Measurements from ENCODE around the gene MAPK10.
"Not testable (repeated sequence)": the region's sequence is repeated elsewhere in the genome, so short reads cannot be mapped to it uniquely, and the experiment has no call there.

The MAPK10 gene

GRCh38 chr4:86021671-86022070 lies 338.2 kb downstream of the MAPK10 start:
- not testable (repeated sequence) for DNase-seq

- DNase-seq, result peak; percentile 65
These were observed 339.9 kb downstream of the MAPK10 start for GRCh38 chr4:86019906-86020305.

- DNase-seq, result no peak
These were observed 340.5 kb downstream of the MAPK10 start for GRCh38 chr4:86019362-86019761.

DNA sequence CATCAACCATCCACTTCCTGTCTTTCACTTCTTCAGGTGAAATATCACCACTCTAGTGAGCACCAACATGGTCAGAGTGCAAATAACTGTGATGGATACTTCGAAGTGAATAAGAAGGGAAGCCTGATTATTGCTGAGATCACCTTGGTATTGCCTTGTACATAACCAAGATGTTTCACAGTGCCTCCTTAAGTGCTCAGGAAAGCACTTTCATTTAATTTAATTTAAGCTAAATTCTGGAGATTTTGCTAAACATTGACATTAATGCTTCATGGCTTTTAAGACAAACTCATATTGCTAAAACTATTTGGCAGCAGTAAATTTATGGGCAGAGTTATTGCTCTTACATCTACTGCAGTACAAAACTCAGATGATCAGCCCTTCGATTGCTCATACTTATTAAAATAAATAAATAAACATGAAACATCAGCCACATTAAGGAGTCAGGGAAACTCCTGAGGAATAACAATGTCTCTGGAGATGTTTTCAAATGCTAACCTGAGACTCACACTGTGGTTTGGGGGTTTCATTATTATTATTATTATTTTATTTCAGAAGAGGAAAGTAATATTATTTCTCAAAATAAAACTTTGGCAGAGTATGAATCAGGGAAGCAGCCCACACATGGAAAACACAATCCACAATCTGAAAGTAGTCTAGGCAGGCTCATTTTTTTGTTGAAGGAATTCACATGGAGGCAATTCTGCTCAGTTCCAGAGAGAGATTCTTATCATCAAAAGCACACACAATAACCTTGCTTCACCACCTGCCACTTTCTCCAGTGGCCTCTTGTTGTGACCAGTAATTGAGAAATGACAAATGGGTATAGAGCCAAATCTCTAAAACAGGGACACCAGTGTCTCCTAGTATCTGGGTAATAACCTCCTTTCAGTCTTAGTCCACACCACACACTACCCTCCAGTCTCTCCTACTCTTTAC lies 344.2 kb downstream of the MAPK10 start:
- peak; percentile 18 for DNase-seq

GRCh38 chr4:86014599-86014998 lies 345.3 kb downstream of the MAPK10 start:
- DNase-seq, result peak; percentile 88

- peak; percentile 72 for DNase-seq
These were observed 346.2 kb downstream of the MAPK10 start for GRCh38 chr4:86013621-86014020.

DNA sequence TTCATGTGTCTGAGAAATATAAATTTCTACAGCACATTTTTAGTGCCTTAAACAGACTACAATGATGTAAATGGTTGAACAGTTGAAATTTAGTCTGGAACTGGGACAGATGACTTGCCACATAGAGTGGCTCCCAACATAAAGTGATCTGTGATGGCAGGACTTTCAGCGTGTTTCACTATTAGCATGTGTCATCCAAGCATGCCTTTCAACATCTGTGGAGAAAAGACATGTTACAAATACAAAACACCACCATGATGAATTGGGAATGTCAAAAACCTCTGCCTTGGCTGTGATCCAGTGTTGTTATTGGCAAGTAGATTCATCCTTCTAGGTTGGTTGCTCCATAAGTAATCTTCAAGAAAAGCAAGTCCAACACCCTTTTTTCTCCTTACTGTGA lies 348.7 kb downstream of the MAPK10 start:
- peak; percentile 99 for DNase-seq

GRCh38 chr4:86007042-86007441 lies 352.8 kb downstream of the MAPK10 start:
- no peak for DNase-seq

- peak; percentile 55 for DNase-seq
These were observed 353.8 kb downstream of the MAPK10 start for GRCh38 chr4:86006057-86006456.

GRCh38 chr4:86004030-86004429 lies 355.8 kb downstream of the MAPK10 start:
- no peak for DNase-seq

- DNase-seq, result no peak
These were observed 358.3 kb downstream of the MAPK10 start for GRCh38 chr4:86001591-86001990.

GRCh38 chr4:85995361-85995760 lies 364.5 kb downstream of the MAPK10 start:
- DNase-seq, result no peak

- DNase-seq, result no peak
These were observed 365.3 kb downstream of the MAPK10 start for GRCh38 chr4:85994576-85994975.

DNA sequence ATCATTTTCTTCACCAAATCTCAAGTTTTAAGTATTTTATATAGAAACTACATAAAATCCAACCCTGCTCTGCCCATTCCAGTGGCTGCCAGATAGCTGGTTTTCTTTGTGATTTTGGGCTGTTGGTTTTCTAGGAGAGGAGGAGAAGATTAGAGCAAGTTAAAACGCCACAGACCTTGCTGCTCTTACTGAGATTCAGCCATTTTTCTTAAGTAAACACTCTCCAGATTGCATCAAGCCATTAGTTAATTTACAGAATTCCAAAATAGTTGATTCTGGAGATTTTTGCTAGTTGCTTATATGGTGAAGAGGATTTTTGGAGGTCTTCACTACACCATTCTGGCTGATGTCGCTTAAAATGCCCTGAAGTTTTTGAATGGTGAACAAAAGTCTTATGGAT lies 366.2 kb downstream of the MAPK10 start:
- no peak for DNase-seq

- no peak for DNase-seq
These were observed 373.6 kb downstream of the MAPK10 start for GRCh38 chr4:85986266-85986665.

DNA sequence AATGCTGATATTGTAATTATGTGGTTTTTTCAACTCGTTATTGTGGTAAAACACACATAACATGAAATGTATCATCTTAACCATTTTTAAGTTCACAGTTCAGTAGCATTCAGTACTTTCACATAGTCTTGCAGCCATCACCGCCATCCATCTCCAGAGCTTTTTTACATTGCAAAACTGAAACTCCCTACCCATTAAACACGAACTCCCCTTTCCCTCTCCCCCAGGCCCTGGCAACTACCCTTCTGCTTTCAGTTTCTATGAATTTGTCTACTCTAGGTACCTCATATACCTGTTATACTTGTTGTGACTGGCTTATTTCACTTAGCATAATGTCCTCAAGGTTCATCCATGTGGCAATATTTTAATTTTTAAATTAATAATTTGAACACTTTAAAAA lies 380.6 kb downstream of the MAPK10 start:
- no peak for DNase-seq

- peak; percentile 30 for DNase-seq
These were observed 389.3 kb downstream of the MAPK10 start for GRCh38 chr4:85970535-85970934.

DNA sequence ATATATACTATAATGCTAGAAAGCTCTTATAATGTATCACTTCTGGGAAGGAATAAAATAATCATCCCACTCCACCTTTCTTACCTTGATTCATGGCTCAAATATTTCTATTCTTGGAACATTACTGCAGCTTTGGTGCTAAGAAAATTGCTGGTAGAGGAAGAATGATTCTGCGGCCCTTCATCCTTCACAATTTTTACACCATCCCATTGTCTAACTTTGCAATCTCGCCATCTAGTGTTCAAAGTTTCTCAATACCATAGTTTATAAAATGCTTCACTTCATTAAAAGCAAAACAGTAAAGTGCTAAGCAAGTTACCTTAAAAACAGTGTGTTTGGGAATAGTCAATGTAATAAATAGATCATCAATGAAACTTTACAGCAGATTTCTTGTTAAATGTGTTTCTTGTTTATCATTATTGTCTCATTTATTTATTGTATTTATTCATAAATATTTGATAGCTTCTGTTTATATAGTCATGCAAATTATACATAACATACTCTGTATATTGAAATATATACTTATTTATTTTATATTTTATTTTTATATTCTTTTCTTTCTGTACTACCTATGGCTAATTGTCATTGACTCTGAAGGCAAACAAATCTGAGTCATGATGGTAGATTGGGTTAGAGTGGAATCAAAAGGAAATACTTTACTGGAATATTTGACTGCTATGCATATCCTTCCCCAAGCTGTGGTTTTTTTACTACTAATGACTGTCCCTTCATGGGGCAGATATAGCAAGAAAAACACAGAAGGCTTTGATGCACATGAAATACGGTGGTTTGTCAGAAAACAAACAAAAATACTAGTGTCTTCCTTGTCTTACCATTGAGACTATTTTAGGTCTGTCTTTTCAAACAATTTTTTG lies 390.7 kb downstream of the MAPK10 start:
- peak; percentile 85 for DNase-seq

DNA sequence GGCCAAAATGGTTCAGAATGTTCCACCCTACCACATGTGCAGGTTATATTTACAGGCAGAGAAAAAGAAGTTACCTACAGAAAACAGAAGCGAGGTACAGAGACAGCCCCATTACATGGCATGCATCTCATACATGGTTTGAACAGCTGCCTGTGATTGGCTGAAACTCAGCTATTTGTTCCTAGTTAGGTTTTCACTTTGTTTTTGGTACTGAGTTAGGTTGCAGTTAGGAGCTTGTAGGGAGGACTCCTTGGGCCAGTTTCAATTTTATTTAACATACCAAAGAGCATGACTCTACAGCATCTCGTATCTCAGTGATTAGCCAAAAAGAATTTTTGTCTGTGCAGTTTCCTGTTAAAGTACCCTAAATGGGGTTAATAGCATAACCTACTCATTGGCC lies 392.0 kb downstream of the MAPK10 start:
- peak; percentile 76 for DNase-seq

- DNase-seq, result peak; percentile 32
These were observed 393.5 kb downstream of the MAPK10 start for GRCh38 chr4:85966373-85966772.

- no peak for DNase-seq
These were observed 394.3 kb downstream of the MAPK10 start for GRCh38 chr4:85965529-85965928.

- not testable (repeated sequence) for DNase-seq
These were observed 394.8 kb downstream of the MAPK10 start for GRCh38 chr4:85965017-85965416.

DNA sequence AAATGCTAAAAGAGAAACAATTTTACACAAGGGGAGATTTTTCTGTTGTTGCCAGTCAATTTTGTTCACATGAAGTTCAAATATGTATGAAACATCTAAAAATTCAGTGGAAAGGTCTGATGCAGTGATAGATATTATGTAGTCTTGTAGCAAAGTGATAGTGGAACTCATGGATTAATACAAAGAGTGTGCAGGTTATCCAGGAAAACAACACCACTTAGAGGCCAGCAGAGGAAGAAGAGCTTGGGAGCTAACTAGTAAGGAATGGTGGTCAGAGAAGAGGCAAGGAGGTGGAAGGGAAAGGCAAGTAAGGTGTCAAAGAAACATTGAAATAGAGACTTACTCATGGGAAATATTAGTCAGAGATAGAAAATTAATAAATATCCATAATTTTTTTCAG lies 395.6 kb downstream of the MAPK10 start:
- DNase-seq, result no peak

GRCh38 chr4:85963231-85963630 lies 396.6 kb downstream of the MAPK10 start:
- peak; percentile 32 for DNase-seq

Measured in fibroblast of upper back skin (primary cell).